ENCODE measurements around the gene YAP1.

- TF ChIP-seq, protein P1, sequence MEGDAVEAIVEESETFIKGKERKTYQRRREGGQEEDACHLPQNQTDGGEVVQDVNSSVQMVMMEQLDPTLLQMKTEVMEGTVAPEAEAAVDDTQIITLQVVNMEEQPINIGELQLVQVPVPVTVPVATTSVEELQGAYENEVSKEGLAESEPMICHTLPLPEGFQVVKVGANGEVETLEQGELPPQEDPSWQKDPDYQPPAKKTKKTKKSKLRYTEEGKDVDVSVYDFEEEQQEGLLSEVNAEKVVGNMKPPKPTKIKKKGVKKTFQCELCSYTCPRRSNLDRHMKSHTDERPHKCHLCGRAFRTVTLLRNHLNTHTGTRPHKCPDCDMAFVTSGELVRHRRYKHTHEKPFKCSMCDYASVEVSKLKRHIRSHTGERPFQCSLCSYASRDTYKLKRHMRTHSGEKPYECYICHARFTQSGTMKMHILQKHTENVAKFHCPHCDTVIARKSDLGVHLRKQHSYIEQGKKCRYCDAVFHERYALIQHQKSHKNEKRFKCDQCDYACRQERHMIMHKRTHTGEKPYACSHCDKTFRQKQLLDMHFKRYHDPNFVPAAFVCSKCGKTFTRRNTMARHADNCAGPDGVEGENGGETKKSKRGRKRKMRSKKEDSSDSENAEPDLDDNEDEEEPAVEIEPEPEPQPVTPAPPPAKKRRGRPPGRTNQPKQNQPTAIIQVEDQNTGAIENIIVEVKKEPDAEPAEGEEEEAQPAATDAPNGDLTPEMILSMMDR (IDR thresholded peaks at IDR 0.05) = no peak
- TF ChIP-seq POLR2A (IDR thresholded peaks at IDR 0.05; ENCODE audit: low read depth) (no peak), POLR2AphosphoS5 (IDR thresholded peaks at IDR 0.05) (peak in 1 of 2 donors; percentile 47), EP300 (IDR thresholded peaks at IDR 0.05) (no peak)
Measured at GRCh38 chr11:102111787-102112508, 1.7 kb downstream of the YAP1 start.

Data from esophagus muscularis mucosa (tissue), 4 donors.